WTC11 (cell line): ENCODE measurements around the gene ARHGEF17. TPM values are rescaled to one million over a fixed set of nuclear protein-coding genes. Genes with fewer than 3 reads are reported as not detected.

ENCODE experiments used
- ATAC-seq: fragments of 200-7000 bp; cut with Tn5 transposase; 2 replicates; pipeline ENCODE4 v1.10.0; 2021; ENCODE audit warnings: mild to moderate bottlenecking, moderate library complexity
- CTCF ChIA-PET: fragments of 300-600 bp; sonication (Branson Sonifier 250); formaldehyde crosslinking; loops from one replicate; lab custom pipeline; 2021; ENCODE audit warnings: antibody characterized with exemption; lab: Charles Lee
- POLR2A ChIA-PET: fragments of 350-600 bp; sonication (Branson Sonifier 250); formaldehyde crosslinking; loops from one replicate; lab custom pipeline; 2021; ENCODE audit warnings: antibody characterized with exemption; lab: Charles Lee
- DNase-seq: peaks from one replicate; pipeline ENCODE4 v3.0.0; 2021; ENCODE audit warnings: low spot score
- H3K27ac Mint-ChIP-seq: 2 replicates; pipeline ENCODE4 v1.8.0; 2021; ENCODE audit warnings: mixed read lengths
- H3K27me3 Mint-ChIP-seq: 2 replicates; pipeline ENCODE4 v1.8.0; 2021; ENCODE audit warnings: low read depth, mild to moderate bottlenecking, moderate library complexity, mixed read lengths
- H3K36me3 Mint-ChIP-seq: 2 replicates; pipeline ENCODE4 v1.8.0; 2021; ENCODE audit warnings: mixed read lengths
- H3K4me1 Mint-ChIP-seq: 2 replicates; pipeline ENCODE4 v1.8.0; 2022; ENCODE audit warnings: mixed read lengths
- H3K4me3 Mint-ChIP-seq: 2 replicates; pipeline ENCODE4 v1.8.0; 2021; ENCODE audit warnings: mild to moderate bottlenecking, moderate library complexity, mixed read lengths
- H3K9me3 Mint-ChIP-seq: 2 replicates; pipeline ENCODE4 v1.8.0; 2021; ENCODE audit warnings: mixed read lengths
- ELF4 ChIP-seq: sonication (generic); formaldehyde crosslinking; IDR thresholded peaks from 2 replicates; pipeline ENCODE4 v1.8.1; 2022; ENCODE audit warnings: low read depth, mild to moderate bottlenecking, moderate library complexity, missing genetic modification reagents
- FOXK1 ChIP-seq: sonication (generic); formaldehyde crosslinking; IDR thresholded peaks from 2 replicates; pipeline ENCODE4 v1.8.0; 2022; ENCODE audit warnings: mild to moderate bottlenecking, moderate library complexity, missing genetic modification reagents
- GTF2I ChIP-seq: fragments of 250-450 bp; sonication (Bioruptor Pico); conservative IDR thresholded peaks from 2 replicates; pipeline ENCODE4 v1.4.0; 2021; ENCODE audit warnings: mild to moderate bottlenecking
- MXD4 ChIP-seq: fragments of 250-450 bp; sonication (Bioruptor Pico); IDR thresholded peaks from 2 replicates; pipeline ENCODE4 v1.8.0; 2021; ENCODE audit warnings: mild to moderate bottlenecking, moderate library complexity, borderline replicate concordance
- NR1H2 ChIP-seq: sonication (generic); formaldehyde crosslinking; IDR thresholded peaks from 2 replicates; pipeline ENCODE4 v1.9.0; 2021; ENCODE audit warnings: mild to moderate bottlenecking, moderate library complexity, missing genetic modification reagents
- TEAD1 ChIP-seq: sonication (generic); formaldehyde crosslinking; IDR thresholded peaks from 2 replicates; pipeline ENCODE4 v1.8.0; 2022; ENCODE audit warnings: mild to moderate bottlenecking, missing genetic modification reagents
- TEAD4 ChIP-seq: sonication (generic); formaldehyde crosslinking; IDR thresholded peaks from 2 replicates; pipeline ENCODE4 v1.8.0; 2022; ENCODE audit warnings: mild to moderate bottlenecking, missing genetic modification reagents
- ZNF263 ChIP-seq: sonication (generic); formaldehyde crosslinking; IDR thresholded peaks from 2 replicates; pipeline ENCODE4 v1.8.1; 2022; ENCODE audit warnings: low read depth, mild to moderate bottlenecking, moderate library complexity, missing genetic modification reagents
- ZNF317 ChIP-seq: sonication (generic); formaldehyde crosslinking; IDR thresholded peaks from 2 replicates; pipeline ENCODE4 v1.8.1; 2023; ENCODE audit warnings: low read depth, mild to moderate bottlenecking, moderate library complexity, missing genetic modification reagents, borderline replicate concordance
- ZNF423 ChIP-seq: fragments of 250-450 bp; sonication (Bioruptor Pico); IDR thresholded peaks from 2 replicates; pipeline ENCODE4 v2.1.2; 2022; ENCODE audit warnings: mild to moderate bottlenecking, moderate library complexity
- ZNF671 ChIP-seq: fragments of 250-450 bp; sonication (Bioruptor Pico); IDR thresholded peaks from 2 replicates; pipeline ENCODE4 v1.8.0; 2021; ENCODE audit warnings: mild to moderate bottlenecking
- total RNA-seq: library from RNA; stranded (reverse); gene quantifications from 3 replicates; pipeline ENCODE4 v1.2.3, GENCODE V29; 2021
- TF ChIP-seq, protein P1 (sequence below): sonication (generic); formaldehyde crosslinking; IDR thresholded peaks from 2 replicates; pipeline ENCODE4 v1.8.0; 2023; ENCODE audit warnings: mild to moderate bottlenecking, missing genetic modification reagents
- TF ChIP-seq, protein P2 (sequence below): sonication (generic); formaldehyde crosslinking; IDR thresholded peaks from 2 replicates; pipeline ENCODE4 v1.8.0; 2022; ENCODE audit warnings: mild to moderate bottlenecking, missing genetic modification reagents
- TF ChIP-seq, protein P3 (sequence below): sonication (generic); formaldehyde crosslinking; IDR thresholded peaks from 2 replicates; pipeline ENCODE4 v1.8.0; 2023; ENCODE audit warnings: missing genetic modification reagents, mild to moderate bottlenecking, borderline replicate concordance
- TF ChIP-seq, protein P4 (sequence below): fragments of 250-450 bp; sonication (Bioruptor Pico); IDR thresholded peaks from 2 replicates; pipeline ENCODE4 v1.9.0; 2021; ENCODE audit warnings: mild to moderate bottlenecking

ARHGEF17 gene
- total RNA-seq, 1 experiment from 2014 or later, result 18.2 TPM

DNA sequence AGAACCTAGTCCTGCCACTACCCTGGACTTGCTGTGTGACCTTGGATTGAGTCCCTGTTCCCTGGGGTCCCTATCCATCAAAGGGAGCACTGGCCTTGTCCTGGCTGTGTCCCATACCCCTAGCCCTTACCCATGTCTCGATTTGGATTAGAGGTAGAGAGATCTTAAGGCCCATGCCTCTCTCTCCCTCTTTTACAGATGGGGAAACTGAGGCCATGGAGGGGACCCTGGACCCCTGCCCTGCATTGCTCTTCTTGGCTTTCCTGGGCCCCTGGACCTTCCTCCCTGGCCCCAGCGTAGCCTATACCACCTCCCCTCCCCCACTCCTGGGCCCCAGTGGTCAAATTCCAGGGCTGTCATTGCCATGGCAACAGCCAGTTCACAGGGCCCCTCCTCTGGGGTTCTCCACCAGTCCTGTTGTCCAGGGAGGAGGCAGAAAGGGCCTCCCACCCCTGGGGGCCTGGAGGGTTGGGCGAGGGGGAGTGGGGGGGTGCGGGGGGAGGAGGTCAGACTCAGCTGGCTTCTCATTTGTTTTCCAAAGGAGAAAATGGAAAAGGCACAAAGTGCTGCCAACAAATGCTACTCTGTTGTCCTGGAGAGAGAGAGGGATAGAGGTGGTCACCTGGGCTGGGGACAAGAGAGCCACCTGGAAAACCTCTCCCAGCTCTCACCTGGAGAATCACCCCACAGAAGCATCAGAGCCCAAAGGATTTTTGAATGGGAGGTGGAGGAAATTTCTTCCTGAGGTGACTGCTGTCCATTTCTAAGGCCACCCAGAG lies 23.3 kb downstream of the ARHGEF17 start:
- Mint-ChIP-seq H3K4me3 (no peak overlapping the region), H3K27ac (no peak overlapping the region), H3K36me3 (no peaks in the 10 kb centered on the region), H3K4me1 (peaks cover 47% of the 10 kb centered on the region), H3K27me3 (peaks cover 81% of the 10 kb centered on the region), H3K9me3 (no peaks in the 10 kb centered on the region)
- DNase-seq (peak; percentile 88), ATAC-seq (peak; percentile 74)
- POLR2A ChIA-PET, result interaction anchor here (0.6 to 1.9 kb wide), 2 partner anchors 24 to 199 kb away, joined by 3 to 6 read pairs; no protein-coding TSS in a partner anchor
- TF ChIP-seq, protein P1, sequence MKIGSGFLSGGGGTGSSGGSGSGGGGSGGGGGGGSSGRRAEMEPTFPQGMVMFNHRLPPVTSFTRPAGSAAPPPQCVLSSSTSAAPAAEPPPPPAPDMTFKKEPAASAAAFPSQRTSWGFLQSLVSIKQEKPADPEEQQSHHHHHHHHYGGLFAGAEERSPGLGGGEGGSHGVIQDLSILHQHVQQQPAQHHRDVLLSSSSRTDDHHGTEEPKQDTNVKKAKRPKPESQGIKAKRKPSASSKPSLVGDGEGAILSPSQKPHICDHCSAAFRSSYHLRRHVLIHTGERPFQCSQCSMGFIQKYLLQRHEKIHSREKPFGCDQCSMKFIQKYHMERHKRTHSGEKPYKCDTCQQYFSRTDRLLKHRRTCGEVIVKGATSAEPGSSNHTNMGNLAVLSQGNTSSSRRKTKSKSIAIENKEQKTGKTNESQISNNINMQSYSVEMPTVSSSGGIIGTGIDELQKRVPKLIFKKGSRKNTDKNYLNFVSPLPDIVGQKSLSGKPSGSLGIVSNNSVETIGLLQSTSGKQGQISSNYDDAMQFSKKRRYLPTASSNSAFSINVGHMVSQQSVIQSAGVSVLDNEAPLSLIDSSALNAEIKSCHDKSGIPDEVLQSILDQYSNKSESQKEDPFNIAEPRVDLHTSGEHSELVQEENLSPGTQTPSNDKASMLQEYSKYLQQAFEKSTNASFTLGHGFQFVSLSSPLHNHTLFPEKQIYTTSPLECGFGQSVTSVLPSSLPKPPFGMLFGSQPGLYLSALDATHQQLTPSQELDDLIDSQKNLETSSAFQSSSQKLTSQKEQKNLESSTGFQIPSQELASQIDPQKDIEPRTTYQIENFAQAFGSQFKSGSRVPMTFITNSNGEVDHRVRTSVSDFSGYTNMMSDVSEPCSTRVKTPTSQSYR (CRISPR knock-in tag), result peak; percentile 69; the same call in 1 of the 2 replicates
- TF ChIP-seq ELF4 (CRISPR knock-in tag) (no peak), TEAD4 (CRISPR knock-in tag) (peak; percentile 76; the same call in 1 of the 2 replicates), ZNF423 (CRISPR knock-in tag) (no peak), TEAD1 (CRISPR knock-in tag) (peak; percentile 80; the same call in 1 of the 2 replicates)
- TF ChIP-seq, protein P2, sequence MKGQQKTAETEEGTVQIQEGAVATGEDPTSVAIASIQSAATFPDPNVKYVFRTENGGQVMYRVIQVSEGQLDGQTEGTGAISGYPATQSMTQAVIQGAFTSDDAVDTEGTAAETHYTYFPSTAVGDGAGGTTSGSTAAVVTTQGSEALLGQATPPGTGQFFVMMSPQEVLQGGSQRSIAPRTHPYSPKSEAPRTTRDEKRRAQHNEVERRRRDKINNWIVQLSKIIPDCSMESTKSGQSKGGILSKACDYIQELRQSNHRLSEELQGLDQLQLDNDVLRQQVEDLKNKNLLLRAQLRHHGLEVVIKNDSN (CRISPR knock-in tag), result no peak
- CTCF ChIA-PET, result interaction anchor here (0.6 to 2.4 kb wide), 19 partner anchors 10 to 131 kb away, joined by 3 to 34 read pairs (median 4); partner anchors contain the start of genes ARHGEF17 and P2RY6

DNA sequence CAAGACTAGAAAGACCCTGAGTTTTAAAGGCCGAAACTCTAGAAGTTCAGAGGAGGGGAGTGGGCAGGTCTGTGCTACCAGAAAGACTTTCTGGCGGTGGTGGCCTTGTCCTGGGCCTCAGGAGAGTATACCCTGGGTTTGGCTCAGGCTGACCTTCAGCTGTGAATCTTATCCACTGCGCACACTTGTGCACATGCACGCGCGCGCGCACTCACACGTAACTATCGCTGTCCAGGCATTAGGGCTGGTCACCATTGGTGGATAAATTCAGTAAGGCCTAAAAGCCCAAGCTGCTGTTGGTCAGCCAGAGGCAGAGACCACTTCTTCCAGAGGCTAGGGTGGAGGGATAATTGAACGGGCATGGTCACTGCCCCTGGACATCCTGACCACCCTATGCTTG lies 25.1 kb downstream of the ARHGEF17 start:
- Mint-ChIP-seq H3K27ac (no peak overlapping the region), H3K36me3 (no peaks in the 10 kb centered on the region), H3K4me1 (peaks cover 47% of the 10 kb centered on the region), H3K4me3 (no peak overlapping the region), H3K9me3 (no peaks in the 10 kb centered on the region), H3K27me3 (peaks cover 78% of the 10 kb centered on the region)
- ATAC-seq (no peak), DNase-seq (no peak)
- no peak for TF ChIP-seq GTF2I (CRISPR knock-in tag)
- TF ChIP-seq, protein P3, sequence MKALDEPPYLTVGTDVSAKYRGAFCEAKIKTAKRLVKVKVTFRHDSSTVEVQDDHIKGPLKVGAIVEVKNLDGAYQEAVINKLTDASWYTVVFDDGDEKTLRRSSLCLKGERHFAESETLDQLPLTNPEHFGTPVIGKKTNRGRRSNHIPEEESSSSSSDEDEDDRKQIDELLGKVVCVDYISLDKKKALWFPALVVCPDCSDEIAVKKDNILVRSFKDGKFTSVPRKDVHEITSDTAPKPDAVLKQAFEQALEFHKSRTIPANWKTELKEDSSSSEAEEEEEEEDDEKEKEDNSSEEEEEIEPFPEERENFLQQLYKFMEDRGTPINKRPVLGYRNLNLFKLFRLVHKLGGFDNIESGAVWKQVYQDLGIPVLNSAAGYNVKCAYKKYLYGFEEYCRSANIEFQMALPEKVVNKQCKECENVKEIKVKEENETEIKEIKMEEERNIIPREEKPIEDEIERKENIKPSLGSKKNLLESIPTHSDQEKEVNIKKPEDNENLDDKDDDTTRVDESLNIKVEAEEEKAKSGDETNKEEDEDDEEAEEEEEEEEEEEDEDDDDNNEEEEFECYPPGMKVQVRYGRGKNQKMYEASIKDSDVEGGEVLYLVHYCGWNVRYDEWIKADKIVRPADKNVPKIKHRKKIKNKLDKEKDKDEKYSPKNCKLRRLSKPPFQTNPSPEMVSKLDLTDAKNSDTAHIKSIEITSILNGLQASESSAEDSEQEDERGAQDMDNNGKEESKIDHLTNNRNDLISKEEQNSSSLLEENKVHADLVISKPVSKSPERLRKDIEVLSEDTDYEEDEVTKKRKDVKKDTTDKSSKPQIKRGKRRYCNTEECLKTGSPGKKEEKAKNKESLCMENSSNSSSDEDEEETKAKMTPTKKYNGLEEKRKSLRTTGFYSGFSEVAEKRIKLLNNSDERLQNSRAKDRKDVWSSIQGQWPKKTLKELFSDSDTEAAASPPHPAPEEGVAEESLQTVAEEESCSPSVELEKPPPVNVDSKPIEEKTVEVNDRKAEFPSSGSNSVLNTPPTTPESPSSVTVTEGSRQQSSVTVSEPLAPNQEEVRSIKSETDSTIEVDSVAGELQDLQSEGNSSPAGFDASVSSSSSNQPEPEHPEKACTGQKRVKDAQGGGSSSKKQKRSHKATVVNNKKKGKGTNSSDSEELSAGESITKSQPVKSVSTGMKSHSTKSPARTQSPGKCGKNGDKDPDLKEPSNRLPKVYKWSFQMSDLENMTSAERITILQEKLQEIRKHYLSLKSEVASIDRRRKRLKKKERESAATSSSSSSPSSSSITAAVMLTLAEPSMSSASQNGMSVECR (CRISPR knock-in tag), result no peak
- no peak for TF ChIP-seq NR1H2 (CRISPR knock-in tag)
- ChIA-PET POLR2A (no interaction called here), CTCF (interaction anchor here (0.7 to 6.2 kb wide), 5 partner anchors 10 to 60 kb away, joined by 3 to 270 read pairs (median 11); partner anchors contain the start of gene ARHGEF17)

DNA sequence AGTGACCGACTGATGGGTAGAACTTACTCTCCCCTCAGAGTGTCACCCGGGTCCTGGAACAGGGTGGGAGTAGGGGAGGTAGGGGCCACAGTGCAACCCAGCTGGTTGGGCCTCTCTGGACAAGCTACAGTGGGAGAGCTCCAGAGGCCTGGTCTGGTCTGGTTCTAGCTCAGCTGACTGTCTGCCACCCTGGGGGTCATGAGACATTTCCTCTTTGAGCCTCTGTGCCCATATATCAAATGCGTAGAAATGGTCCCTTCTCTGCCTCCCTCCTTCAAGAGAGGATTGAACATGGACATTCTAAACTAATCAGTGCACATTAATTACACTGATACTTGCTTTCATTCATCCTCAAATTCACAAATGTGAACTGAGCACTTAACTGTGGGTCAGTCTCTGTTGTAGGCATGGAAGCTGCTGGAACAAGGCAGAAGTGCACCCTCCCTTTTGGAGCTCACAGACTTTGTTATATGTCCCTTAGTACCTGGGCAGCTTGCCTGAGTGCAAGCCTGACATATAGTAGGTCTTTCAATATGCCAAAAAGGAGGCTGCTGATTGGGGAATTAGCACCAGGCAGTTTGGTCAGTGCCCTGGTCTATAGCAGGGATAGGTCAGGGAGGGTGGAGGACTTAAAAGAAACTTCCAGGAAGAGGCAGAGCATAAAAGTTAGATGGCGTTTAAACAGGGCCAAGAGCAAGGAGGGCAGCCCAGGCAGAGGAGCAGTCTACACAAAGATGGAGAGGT lies 25.7 kb downstream of the ARHGEF17 start:
- Mint-ChIP-seq H3K36me3 (no peaks in the 10 kb centered on the region), H3K4me3 (no peak overlapping the region), H3K9me3 (no peaks in the 10 kb centered on the region), H3K27me3 (peaks cover 72% of the 10 kb centered on the region), H3K4me1 (peaks cover 47% of the 10 kb centered on the region), H3K27ac (no peak overlapping the region)
- ChIA-PET CTCF (interaction anchor here (0.7 to 6.2 kb wide), 13 partner anchors 11 to 64 kb away, joined by 3 to 270 read pairs (median 18); partner anchors contain the start of gene ARHGEF17), POLR2A (interaction anchor here (2.9 kb wide), 1 partner anchor 26 kb away, joined by 23 read pairs; the partner anchor contains the start of gene ARHGEF17)
- DNase-seq (no peak), ATAC-seq (no peak)
- TF ChIP-seq ZNF671 (CRISPR knock-in tag) (no peak), ZNF263 (CRISPR knock-in tag) (no peak), FOXK1 (CRISPR knock-in tag) (no peak), ZNF317 (no peak), MXD4 (CRISPR knock-in tag) (no peak)
- TF ChIP-seq, protein P3 (CRISPR knock-in tag), result no peak
- TF ChIP-seq, protein P4, sequence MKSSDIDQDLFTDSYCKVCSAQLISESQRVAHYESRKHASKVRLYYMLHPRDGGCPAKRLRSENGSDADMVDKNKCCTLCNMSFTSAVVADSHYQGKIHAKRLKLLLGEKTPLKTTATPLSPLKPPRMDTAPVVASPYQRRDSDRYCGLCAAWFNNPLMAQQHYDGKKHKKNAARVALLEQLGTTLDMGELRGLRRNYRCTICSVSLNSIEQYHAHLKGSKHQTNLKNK (CRISPR knock-in tag), result no peak
